Measurements from ENCODE around the gene HDAC4.
"Not testable (repeated sequence)": the region's sequence is repeated elsewhere in the genome, so short reads cannot be mapped to it uniquely, and the experiment has no call there.

HDAC4 gene

DNA sequence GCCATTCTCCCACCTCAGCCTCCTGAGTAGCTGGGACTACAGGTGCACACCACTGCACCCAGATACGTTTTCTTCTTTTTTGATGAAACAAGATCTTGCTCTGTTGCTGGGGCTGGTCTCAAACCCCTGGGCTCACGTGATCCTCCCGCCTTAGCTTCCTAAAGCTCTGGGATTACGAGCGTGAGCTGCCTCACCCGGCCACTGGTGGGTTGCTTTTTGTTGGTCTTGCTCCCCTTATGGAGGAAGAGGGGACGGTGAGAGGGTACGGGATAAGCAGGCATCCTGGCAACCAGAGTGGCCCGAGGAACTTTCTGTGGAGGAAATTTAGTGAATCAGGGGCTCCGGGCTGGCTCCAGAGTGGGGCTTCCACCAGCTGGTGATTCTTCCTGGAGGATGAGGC, 222.3 kb downstream of the HDAC4 start:
- Histone ChIP-seq H3K27me3 (ENCODE audit: control insufficient read depth in 5 of 5, insufficient read depth in 4 of 5, low read length in 5 of 5) (no peaks in the 10 kb centered on the region), H3K9ac (ENCODE audit: low read length in 5 of 5) (no peak overlapping the region), H3K4me1 (ENCODE audit: control insufficient read depth in 5 of 5, insufficient read depth in 5 of 5, low read length in 5 of 5) (no peaks in the 10 kb centered on the region), H3K4me3 (ENCODE audit: low read depth in 1 of 5, low read length in 5 of 5) (no peak overlapping the region), H3K9me3 (ENCODE audit: control insufficient read depth in 5 of 5, low read length in 5 of 5) (peaks cover 0 to 14% (median 8%) of the 10 kb centered on the region in 5 donors), H3K27ac (ENCODE audit: low read depth, low read length) (no peak overlapping the region), H3K36me3 (ENCODE audit: control insufficient read depth in 5 of 5, insufficient read depth in 5 of 5, low read length in 5 of 5) (peaks cover 8 to 85% (median 64%) of the 10 kb centered on the region in 5 donors)

DNA sequence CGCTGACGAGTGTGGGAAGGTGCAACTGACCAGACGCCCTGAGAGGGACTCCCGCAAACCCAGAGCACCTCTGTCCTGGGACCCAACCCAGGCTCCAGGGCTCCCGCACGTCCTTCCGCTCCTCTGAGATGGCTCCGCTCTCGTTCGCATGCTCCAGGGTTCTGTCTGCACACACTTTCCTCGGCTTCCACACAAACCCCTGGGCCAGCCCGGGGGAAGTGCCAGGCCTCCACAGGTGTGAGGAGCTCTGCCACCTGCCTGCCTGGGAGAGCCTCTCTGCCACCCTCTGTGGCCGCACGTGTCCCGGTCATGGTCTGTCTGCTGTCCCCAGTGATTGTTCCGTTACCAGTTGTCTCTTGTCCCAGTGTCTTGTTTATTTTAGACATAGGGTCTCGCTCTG, 222.9 kb downstream of the HDAC4 start:
- no peaks in the 10 kb centered on the region for H3K27me3 ChIP-seq (ENCODE audit: control insufficient read depth in 5 of 5, insufficient read depth in 4 of 5, low read length in 5 of 5)
- H3K36me3 ChIP-seq (ENCODE audit: control insufficient read depth in 5 of 5, insufficient read depth in 5 of 5, low read length in 5 of 5), result peaks cover 8 to 83% (median 61%) of the 10 kb centered on the region in 5 donors
- H3K4me1 ChIP-seq (ENCODE audit: control insufficient read depth in 5 of 5, insufficient read depth in 5 of 5, low read length in 5 of 5), result no peaks in the 10 kb centered on the region
- peaks cover 0 to 18% (median 10%) of the 10 kb centered on the region in 5 donors for H3K9me3 ChIP-seq (ENCODE audit: control insufficient read depth in 5 of 5, low read length in 5 of 5)
- no peak overlapping the region for H3K27ac ChIP-seq (ENCODE audit: low read depth, low read length)
- no peak overlapping the region for H3K4me3 ChIP-seq (ENCODE audit: low read depth in 1 of 5, low read length in 5 of 5)
- H3K9ac ChIP-seq (ENCODE audit: low read length in 5 of 5), result no peak overlapping the region

DNA sequence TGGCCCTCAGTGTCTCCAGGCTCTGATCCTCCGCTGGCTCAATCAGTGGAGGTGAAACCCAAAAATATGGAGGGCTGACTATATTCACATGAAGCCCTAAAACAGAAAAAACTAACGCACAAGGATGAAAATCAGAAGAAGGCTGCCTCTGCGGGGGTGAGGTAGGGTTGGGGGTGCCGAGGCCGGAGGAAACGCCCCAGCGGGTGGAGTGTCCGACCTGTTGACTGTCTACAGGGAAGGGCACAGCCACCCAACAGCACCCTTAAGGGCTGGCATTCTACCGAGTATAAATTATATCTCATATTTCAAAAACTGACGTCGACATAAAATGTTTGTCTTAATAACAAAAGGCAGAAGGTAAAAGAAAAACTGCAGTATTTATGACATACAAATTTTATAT, 223.5 kb downstream of the HDAC4 start:
- H3K27ac ChIP-seq (ENCODE audit: low read depth, low read length), result no peak overlapping the region
- H3K4me3 ChIP-seq (ENCODE audit: low read depth in 1 of 5, low read length in 5 of 5), result no peak overlapping the region
- H3K4me1 ChIP-seq (ENCODE audit: control insufficient read depth in 5 of 5, insufficient read depth in 5 of 5, low read length in 5 of 5), result no peaks in the 10 kb centered on the region
- H3K27me3 ChIP-seq (ENCODE audit: control insufficient read depth in 5 of 5, insufficient read depth in 4 of 5, low read length in 5 of 5), result no peaks in the 10 kb centered on the region
- H3K9me3 ChIP-seq (ENCODE audit: control insufficient read depth in 5 of 5, low read length in 5 of 5), result peaks cover 2 to 24% (median 13%) of the 10 kb centered on the region in 5 donors
- H3K9ac ChIP-seq (ENCODE audit: low read length in 5 of 5), result no peak overlapping the region
- peaks cover 8 to 79% (median 57%) of the 10 kb centered on the region in 5 donors for H3K36me3 ChIP-seq (ENCODE audit: control insufficient read depth in 5 of 5, insufficient read depth in 5 of 5, low read length in 5 of 5)

DNA sequence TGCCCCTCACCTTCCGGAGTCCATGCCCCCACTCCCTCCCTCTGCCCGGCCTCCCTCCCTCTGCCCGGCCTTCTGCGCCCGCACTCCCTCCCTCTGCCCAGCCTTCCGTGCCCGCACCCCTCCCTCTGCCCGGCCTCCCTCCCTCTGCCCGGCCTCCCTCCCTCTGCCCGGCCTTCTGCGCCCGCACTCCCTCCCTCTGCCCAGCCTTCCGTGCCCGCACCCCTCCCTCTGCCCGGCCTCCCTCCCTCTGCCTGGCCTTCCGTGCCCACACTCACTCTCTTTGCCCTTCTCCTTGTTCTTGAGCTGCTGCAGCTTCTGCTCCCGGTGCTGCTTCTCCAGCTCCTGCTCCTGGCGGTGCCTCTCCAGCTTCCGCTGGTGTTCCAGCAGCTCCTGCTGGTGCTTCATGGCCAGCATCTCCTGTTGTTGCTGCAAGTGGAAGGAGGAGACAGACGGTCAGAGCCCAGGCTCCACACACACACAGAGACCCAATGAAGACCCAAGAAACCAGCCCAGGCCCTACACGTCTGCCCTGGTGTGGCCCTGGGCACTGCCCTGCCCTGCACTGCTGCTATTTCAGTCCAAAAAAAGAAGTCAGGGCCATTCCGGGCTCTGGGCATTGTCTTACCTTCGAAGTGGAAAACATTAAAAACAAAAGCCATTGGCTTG, 224.5 kb downstream of the HDAC4 start:
- not testable (repeated sequence) for H3K9ac ChIP-seq (ENCODE audit: low read length in 5 of 5); H3K27ac ChIP-seq (ENCODE audit: low read depth, low read length); H3K4me1 ChIP-seq (ENCODE audit: control insufficient read depth in 5 of 5, insufficient read depth in 5 of 5, low read length in 5 of 5); H3K4me3 ChIP-seq (ENCODE audit: low read depth in 1 of 5, low read length in 5 of 5); H3K27me3 ChIP-seq (ENCODE audit: control insufficient read depth in 5 of 5, insufficient read depth in 4 of 5, low read length in 5 of 5)
- peaks cover 9 to 68% (median 51%) of the 10 kb centered on the region in 5 donors for H3K36me3 ChIP-seq (ENCODE audit: control insufficient read depth in 5 of 5, insufficient read depth in 5 of 5, low read length in 5 of 5)
- H3K9me3 ChIP-seq (ENCODE audit: control insufficient read depth in 5 of 5, low read length in 5 of 5), result peaks cover 7 to 30% (median 19%) of the 10 kb centered on the region in 5 donors

DNA sequence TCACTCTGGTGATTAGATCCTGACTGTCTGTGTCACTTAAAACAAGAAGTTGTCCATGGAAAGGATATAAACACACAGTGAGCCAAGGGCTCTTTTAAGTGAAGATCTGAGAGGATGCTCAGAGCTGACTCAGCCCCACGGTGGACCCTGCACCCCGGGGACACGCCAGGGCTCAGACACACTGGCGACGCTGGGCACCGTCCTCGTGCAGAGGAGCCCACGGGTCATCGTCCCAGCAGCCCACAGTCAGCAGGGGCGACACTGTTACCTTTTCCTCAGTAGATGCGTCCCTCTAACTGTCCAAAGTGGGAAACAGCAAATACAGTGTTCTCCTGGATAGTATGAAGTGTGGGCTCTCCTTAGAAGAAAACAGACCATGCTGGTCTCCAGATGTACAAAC, 225.6 kb downstream of the HDAC4 start:
- Histone ChIP-seq H3K27ac (ENCODE audit: low read depth, low read length) (no peak overlapping the region), H3K4me3 (ENCODE audit: low read depth in 1 of 5, low read length in 5 of 5) (no peak overlapping the region), H3K9me3 (ENCODE audit: control insufficient read depth in 5 of 5, low read length in 5 of 5) (peaks cover 10 to 39% (median 25%) of the 10 kb centered on the region in 5 donors), H3K4me1 (ENCODE audit: control insufficient read depth in 5 of 5, insufficient read depth in 5 of 5, low read length in 5 of 5) (no peaks in the 10 kb centered on the region), H3K36me3 (ENCODE audit: control insufficient read depth in 5 of 5, insufficient read depth in 5 of 5, low read length in 5 of 5) (peaks cover 11 to 58% (median 44%) of the 10 kb centered on the region in 5 donors), H3K27me3 (ENCODE audit: control insufficient read depth in 5 of 5, insufficient read depth in 4 of 5, low read length in 5 of 5) (no peaks in the 10 kb centered on the region), H3K9ac (ENCODE audit: low read length in 5 of 5) (no peak overlapping the region)

DNA sequence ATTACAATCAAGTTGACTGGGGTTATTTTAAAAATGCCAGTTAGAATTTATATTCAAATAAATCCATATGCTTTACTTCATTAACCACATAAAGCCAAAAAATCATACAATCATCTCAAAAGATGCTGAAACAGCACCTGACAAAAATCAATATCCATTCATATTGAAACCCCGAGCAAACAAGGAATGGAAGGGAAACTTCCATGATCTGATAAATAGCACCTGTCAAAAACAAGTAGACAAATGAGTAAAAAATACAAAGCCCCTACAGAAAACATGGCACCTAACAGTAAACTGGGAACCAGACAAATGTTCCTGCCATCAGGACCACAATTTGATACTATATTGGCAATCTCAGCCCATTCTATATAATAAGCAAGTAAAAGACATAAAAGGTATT, 227.5 kb downstream of the HDAC4 start:
- no peaks in the 10 kb centered on the region for H3K27me3 ChIP-seq (ENCODE audit: control insufficient read depth in 5 of 5, insufficient read depth in 4 of 5, low read length in 5 of 5)
- H3K27ac ChIP-seq (ENCODE audit: low read depth, low read length), result no peak overlapping the region
- H3K36me3 ChIP-seq (ENCODE audit: control insufficient read depth in 5 of 5, insufficient read depth in 5 of 5, low read length in 5 of 5), result peaks cover 11 to 46% (median 33%) of the 10 kb centered on the region in 5 donors
- peaks cover 10 to 39% (median 25%) of the 10 kb centered on the region in 5 donors for H3K9me3 ChIP-seq (ENCODE audit: control insufficient read depth in 5 of 5, low read length in 5 of 5)
- H3K4me3 ChIP-seq (ENCODE audit: low read depth in 1 of 5, low read length in 5 of 5), result no peak overlapping the region
- no peaks in the 10 kb centered on the region for H3K4me1 ChIP-seq (ENCODE audit: control insufficient read depth in 5 of 5, insufficient read depth in 5 of 5, low read length in 5 of 5)
- H3K9ac ChIP-seq (ENCODE audit: low read length in 5 of 5), result no peak overlapping the region

DNA sequence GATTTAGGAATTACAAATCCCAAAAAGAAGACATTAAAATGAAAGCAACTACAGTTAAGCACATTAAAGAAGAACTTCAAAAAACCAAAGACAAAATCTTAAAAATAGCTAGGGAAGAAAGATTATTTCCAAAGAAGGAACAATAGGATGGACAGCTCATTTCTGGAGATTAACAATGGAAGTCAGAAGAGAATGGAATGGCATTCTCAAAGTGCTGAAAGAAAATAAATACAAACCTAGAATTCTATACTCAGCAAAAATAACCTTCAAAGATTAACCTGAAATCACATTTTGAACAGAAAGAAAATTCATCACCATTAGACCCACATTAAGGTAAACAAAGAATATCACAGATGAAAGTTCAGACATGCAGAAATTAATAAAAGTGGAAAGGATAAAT, 229.2 kb downstream of the HDAC4 start:
- Histone ChIP-seq H3K9me3 (ENCODE audit: control insufficient read depth in 5 of 5, low read length in 5 of 5) (peaks cover 10 to 33% (median 25%) of the 10 kb centered on the region in 5 donors), H3K27ac (ENCODE audit: low read depth, low read length) (no peak overlapping the region), H3K4me1 (ENCODE audit: control insufficient read depth in 5 of 5, insufficient read depth in 5 of 5, low read length in 5 of 5) (no peaks in the 10 kb centered on the region), H3K4me3 (ENCODE audit: low read depth in 1 of 5, low read length in 5 of 5) (no peak overlapping the region), H3K9ac (ENCODE audit: low read length in 5 of 5) (no peak overlapping the region), H3K27me3 (ENCODE audit: control insufficient read depth in 5 of 5, insufficient read depth in 4 of 5, low read length in 5 of 5) (no peaks in the 10 kb centered on the region), H3K36me3 (ENCODE audit: control insufficient read depth in 5 of 5, insufficient read depth in 5 of 5, low read length in 5 of 5) (peaks cover 11 to 39% (median 29%) of the 10 kb centered on the region in 5 donors)

DNA sequence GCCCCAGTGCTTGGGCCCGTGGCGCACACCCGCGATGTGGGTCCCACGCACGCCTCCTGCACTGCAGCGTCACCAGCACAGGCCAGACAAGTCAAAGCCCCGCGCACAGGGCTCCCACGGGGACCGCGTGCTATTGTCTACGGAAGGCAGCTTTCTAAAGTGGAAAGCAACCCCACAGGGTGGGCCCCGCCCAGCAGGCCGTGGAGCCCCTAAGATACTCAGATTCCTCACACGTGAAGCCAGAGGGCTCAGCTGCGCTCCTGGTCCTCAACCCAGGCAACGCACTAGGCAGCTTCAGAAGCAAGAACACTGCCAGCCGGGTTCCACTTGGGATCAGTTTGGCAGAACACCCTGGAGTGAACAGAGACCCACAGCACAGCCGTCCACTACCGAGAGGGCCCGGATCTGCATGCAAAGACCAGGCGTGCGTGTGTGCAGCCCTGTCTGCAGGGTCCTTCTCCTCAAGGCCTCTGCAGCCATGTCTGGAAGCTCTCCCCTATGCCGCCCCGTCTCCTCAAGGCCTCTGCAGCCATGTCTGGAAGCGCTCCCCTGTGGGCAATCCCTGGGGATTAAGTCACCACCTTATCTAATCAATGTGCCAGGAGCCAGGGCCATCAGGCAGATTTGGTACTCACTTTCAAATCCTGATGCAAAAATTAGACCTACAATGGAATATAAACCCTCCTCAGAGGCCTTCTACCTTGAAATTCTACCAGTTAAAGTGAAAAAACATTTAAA, 231.3 kb downstream of the HDAC4 start:
- H3K9me3 ChIP-seq (ENCODE audit: control insufficient read depth in 5 of 5, low read length in 5 of 5), result peaks cover 10 to 28% (median 19%) of the 10 kb centered on the region in 5 donors
- peaks cover 6 to 25% (median 17%) of the 10 kb centered on the region in 5 donors for H3K36me3 ChIP-seq (ENCODE audit: control insufficient read depth in 5 of 5, insufficient read depth in 5 of 5, low read length in 5 of 5)
- H3K27me3 ChIP-seq (ENCODE audit: control insufficient read depth in 5 of 5, insufficient read depth in 4 of 5, low read length in 5 of 5), result no peaks in the 10 kb centered on the region
- H3K9ac ChIP-seq (ENCODE audit: low read length in 5 of 5), result no peak overlapping the region
- no peak overlapping the region for H3K4me3 ChIP-seq (ENCODE audit: low read depth in 1 of 5, low read length in 5 of 5)
- no peak overlapping the region for H3K27ac ChIP-seq (ENCODE audit: low read depth, low read length)
- no peaks in the 10 kb centered on the region for H3K4me1 ChIP-seq (ENCODE audit: control insufficient read depth in 5 of 5, insufficient read depth in 5 of 5, low read length in 5 of 5)

DNA sequence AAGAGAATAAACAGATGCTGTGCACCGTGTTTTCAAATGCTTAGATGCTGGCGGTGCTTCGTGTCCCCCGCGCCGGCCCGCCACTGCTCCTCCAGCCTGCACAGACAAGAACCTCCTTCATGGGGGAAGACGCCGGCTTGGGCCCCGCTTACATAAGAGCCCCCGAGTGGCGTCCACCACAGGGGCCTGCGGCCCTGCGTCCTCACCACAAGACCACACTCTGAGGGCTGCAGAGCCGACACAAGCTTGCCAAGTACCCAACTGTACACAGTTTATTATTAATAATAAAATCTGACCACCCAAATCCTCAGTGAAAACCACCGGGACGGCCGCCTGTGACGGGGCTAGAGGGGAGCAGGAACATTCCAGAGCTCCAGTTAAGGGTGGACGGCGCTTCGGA, 232.2 kb downstream of the HDAC4 start:
- Histone ChIP-seq H3K27me3 (ENCODE audit: control insufficient read depth in 5 of 5, insufficient read depth in 4 of 5, low read length in 5 of 5) (no peaks in the 10 kb centered on the region), H3K4me3 (ENCODE audit: low read depth in 1 of 5, low read length in 5 of 5) (no peak overlapping the region), H3K36me3 (ENCODE audit: control insufficient read depth in 5 of 5, insufficient read depth in 5 of 5, low read length in 5 of 5) (peaks cover 3 to 26% (median 20%) of the 10 kb centered on the region in 5 donors), H3K27ac (ENCODE audit: low read depth, low read length) (no peak overlapping the region), H3K9ac (ENCODE audit: low read length in 5 of 5) (no peak overlapping the region), H3K4me1 (ENCODE audit: control insufficient read depth in 5 of 5, insufficient read depth in 5 of 5, low read length in 5 of 5) (no peaks in the 10 kb centered on the region), H3K9me3 (ENCODE audit: control insufficient read depth in 5 of 5, low read length in 5 of 5) (peaks cover 10 to 25% (median 16%) of the 10 kb centered on the region in 5 donors)

DNA sequence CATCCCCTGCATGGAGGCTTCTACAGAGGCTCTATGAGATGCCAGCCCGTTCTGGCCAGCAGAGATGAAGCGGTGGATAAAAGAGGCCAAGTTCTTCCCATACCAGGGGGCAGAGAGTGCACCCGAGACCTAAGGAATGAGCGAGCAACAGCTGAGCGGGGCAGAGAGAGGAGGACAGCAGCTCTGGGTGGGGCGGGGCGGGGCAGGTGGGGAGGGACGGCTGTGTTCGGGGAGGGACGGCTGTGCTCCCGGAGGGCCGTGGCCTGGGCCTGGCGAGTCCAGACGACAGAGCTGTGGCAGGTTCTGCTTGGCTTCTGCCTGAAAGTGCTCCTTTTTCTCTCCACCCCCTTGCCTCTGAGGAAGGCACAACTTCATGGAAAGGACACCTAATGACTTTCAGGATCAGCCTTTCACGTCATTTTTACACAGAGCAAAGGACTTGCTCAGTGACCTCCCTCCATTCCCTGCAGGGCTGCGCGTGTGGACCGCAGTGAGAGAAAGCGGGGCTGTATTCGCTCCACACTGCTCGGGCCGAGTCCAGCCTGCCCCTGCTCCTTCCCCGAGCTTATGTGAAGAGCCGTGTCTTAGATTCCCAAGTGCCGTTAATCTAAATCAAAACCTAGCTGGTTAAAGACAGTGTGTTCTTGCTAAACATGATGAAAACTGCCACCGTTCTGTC, 232.9 kb downstream of the HDAC4 start:
- Histone ChIP-seq H3K4me1 (ENCODE audit: control insufficient read depth in 5 of 5, insufficient read depth in 5 of 5, low read length in 5 of 5) (no peaks in the 10 kb centered on the region), H3K4me3 (ENCODE audit: low read depth in 1 of 5, low read length in 5 of 5) (no peak overlapping the region), H3K9ac (ENCODE audit: low read length in 5 of 5) (no peak overlapping the region), H3K27me3 (ENCODE audit: control insufficient read depth in 5 of 5, insufficient read depth in 4 of 5, low read length in 5 of 5) (no peaks in the 10 kb centered on the region), H3K9me3 (ENCODE audit: control insufficient read depth in 5 of 5, low read length in 5 of 5) (peaks cover 10 to 23% (median 16%) of the 10 kb centered on the region in 5 donors), H3K36me3 (ENCODE audit: control insufficient read depth in 5 of 5, insufficient read depth in 5 of 5, low read length in 5 of 5) (peaks cover 3 to 32% (median 27%) of the 10 kb centered on the region in 5 donors), H3K27ac (ENCODE audit: low read depth, low read length) (no peak overlapping the region)
